HG03025 (cell line): ENCODE measurements around the gene PFDN6.
"Not testable (repeated sequence)": the region's sequence is repeated elsewhere in the genome, so short reads cannot be mapped to it uniquely, and the experiment has no call there.

Experiments
- ATAC-seq: cut with Tn5 transposase; IDR thresholded peaks from one replicate; pipeline ENCODE4 v1.9.1; 2021; ENCODE audit warnings: mild to moderate bottlenecking, moderate library complexity; ENCODE audit not compliant: unreplicated experiment, low FRiP score

Gene PFDN6

DNA sequence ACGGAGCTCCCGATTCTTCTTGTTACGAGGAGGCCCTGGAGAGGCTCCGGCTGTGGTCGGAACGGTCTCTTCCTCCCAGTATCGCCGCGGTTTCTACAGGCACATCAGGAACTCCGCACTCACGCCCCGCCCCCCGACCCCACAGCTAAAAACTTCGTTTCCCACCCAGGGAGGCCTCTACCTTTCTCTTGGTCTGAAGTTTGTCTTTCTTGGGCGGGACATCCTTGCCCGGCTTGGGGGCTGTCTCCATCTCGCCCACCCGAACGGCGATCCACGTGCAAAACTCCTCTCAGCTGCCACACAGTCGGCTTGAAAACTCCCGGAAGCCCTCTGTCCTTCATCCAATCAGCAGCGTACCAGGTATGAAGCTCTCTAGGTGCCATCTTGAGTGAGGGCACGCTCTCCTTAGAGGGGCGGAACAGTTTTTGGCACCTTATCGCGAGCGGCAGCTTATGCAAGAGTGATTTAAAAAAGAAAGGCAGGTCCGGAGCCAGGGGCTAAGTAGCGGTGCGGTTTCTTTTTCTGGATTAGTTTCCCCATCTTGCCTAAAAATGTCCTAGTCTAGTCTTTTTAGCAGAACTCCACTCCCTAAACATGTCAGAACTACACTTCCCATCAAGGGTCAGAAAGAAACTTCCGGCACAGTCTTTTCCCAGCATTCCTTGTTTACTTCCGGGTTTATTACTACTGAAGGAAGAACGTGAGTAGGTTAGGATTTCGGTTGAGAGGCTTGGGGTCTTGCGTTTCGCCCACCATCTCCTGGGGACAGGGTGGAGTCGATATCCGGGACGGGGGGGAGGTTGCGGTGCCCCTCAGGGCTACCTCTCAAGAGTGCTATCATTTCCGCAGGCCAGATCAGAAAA lies at the start of gene PFDN6, which contains the start of gene WDR46:
PFDN6 (plus strand) TSS at position 681 of the 863 bp plus-strand sequence. CDS start 256 bp downstream, outside the sequence.
WDR46 (minus strand) TSS at position 319 of the 863 bp plus-strand sequence; CDS start at position 250, 69 bp downstream.
- ATAC-seq, result peak; percentile 70

GRCh38 chr6:33241968-33242367 lies 47.4 kb upstream of the PFDN6 start:
- no peak for ATAC-seq

- ATAC-seq, result no peak
These were observed 45.9 kb upstream of the PFDN6 start for GRCh38 chr6:33243476-33243875.

- ATAC-seq, result peak; percentile 35
These were observed 41.3 kb upstream of the PFDN6 start for GRCh38 chr6:33247977-33248642.

GRCh38 chr6:33248643-33248931 lies 40.8 kb upstream of the PFDN6 start:
- ATAC-seq, result no peak

DNA sequence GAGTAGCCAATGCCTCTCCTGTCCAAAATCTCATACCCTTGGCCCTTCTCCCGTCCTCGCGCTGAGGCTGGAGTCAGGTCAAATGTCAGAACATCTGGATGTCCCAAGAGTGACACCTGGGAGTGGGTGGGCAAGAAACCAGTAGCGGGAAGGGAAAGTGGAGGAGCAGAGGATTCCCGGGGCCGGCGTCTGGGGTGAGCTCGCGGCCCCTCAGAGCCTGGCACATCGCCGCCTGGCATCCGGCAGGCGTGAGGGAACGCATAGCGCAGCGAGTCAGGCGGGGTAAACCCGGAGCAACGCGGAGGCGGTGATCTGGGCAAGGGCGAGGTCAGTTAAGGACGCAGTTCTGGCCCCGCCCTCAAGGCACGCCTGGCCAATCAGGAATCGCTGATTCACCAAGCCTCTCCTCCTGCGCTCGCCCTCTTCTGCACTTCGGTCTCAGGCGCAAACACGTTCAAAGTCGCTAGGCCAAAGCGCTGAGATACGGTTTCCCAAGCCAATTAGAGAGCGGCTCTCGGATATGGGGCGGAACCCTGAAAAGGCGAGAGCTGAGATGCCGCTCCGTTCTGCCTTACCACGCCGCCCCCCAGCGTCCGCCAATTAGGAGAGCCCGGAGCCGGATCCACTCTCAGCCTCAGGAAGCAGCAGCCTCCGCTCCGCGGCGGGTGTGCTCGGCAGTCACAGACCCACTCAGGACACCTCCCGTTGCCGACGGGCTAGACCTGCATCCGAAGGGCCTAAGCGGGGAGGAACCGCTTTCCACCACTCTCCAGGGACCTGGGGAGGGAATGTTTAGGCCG lies 40.3 kb upstream of the PFDN6 start:
- peak; percentile 86 for ATAC-seq

DNA sequence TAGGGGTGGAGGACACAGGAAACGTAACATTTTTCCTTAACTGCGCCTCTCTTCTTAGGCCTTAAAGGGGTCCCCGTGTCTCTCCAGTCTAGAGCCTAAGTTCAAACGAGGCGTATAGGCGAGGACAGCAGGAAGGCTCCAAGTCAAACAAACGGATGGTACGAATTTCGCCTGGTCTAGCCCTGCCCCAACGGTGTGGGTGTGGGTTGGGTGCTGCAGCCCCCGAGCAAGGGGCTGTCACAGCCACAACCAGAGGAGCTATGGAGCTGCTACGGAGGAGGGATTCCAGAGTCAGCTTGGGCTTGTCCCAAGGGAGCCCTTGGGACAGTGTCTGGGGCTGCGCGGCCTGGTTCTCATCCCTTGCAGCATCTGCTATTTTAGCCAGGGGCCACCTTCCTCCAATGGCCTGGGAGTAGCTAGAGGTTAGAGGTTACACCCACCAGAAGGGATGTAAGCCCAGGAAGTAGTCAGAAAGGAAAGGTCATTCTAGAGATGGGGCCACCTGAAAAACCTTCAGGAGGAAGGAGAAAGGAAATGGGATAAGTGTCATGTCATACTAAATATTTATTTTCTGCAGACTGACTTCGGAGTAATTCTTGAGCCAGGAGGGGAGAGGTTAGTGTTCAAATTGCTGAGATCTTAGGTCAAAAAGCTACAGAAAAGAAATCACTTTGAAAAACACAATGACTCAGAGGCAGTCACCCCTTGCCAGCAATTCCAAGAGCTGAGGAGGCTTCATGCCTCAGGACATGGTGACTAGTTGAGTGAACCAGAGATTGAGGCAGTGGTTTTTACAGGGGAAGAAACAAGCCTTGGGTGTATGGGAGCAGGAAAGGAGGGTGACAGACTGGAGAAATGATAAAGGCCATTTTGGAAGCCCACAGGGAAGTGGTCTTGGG lies 39.4 kb upstream of the PFDN6 start:
- ATAC-seq, result no peak

GRCh38 chr6:33250731-33251130 lies 38.7 kb upstream of the PFDN6 start:
- no peak for ATAC-seq

- ATAC-seq, result no peak
These were observed 37.9 kb upstream of the PFDN6 start for GRCh38 chr6:33251395-33252012.

- no peak for ATAC-seq
These were observed 36.6 kb upstream of the PFDN6 start for GRCh38 chr6:33252759-33253158.

DNA sequence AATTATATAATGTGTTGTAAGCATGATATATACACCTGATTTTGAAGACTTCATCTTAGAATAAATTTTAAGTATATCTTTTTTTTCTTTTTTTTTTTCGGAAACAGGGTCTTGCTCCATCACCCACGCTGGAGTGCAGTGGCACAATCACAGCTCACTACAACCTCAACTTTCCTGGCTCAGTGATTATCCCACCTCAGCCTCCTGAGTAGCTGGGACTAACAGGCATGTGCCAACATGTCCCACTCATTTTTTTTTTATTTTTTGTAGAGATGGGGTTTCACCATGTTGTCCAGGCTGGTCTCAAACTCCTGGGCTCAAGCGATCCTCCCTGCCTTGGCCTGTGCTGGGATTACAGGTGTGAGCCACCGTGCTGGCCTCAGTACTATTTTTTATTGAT lies 34.8 kb upstream of the PFDN6 start:
- ATAC-seq, result no peak

GRCh38 chr6:33259032-33259431 lies 30.4 kb upstream of the PFDN6 start:
- no peak for ATAC-seq

- not testable (repeated sequence) for ATAC-seq
These were observed 26.9 kb upstream of the PFDN6 start for GRCh38 chr6:33262490-33262889.

GRCh38 chr6:33264015-33264414 lies 25.4 kb upstream of the PFDN6 start:
- ATAC-seq, result no peak

GRCh38 chr6:33271117-33271467 lies 18.3 kb upstream of the PFDN6 start:
- no peak for ATAC-seq

GRCh38 chr6:33271468-33272274 lies 17.7 kb upstream of the PFDN6 start, which contains the start of the genes RPS18 and VPS52:
TSS of gene RPS18 (plus strand) at chr6:33272075. CDS start at chr6:33272120, 45 bp downstream.
TSS of gene VPS52 (minus strand) at chr6:33271876. CDS start at chr6:33271675, 201 bp downstream.
- peak; percentile 68 for ATAC-seq

DNA sequence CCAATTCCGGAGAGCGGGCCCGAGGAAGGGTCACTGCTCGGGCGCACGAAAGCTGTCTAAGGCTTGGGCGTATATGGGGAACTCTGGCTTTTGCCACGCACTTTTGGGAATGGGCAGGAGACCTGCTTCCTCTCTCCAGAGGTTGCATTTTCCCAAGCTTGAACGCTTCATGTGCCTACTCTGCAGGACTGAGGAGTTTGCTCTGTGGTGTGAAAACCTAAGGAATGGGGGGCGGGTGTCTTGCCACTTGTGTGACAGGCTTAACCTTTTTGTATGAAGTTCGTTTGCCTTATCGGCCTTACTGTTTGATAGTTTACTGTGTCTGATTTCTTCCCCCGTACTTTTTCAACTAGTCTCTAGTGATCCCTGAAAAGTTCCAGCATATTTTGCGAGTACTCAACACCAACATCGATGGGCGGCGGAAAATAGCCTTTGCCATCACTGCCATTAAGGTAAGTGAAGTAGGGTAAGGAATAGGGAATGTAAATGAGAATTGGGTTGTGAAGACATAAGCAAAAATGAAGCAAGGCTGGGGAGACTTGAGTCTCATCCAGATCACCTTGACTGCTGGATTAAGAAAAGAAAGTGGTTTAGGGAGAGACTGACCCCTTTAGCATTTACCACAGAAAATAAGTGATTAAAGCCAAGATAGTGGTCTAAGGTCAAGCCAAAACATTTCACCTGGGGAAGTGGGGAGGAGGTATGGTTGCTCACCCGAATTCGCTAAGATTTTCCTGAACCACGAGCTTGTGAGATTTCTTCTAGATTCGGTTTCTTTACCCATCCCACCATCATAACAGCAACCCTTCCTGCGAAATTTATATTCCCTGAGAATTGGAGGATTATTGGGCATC lies 16.9 kb upstream of the PFDN6 start:
- peak; percentile 2 for ATAC-seq
